RWPE1 (cell line): ENCODE measurements around the gene URM1.

Experiments used
- CTCF ChIA-PET: fragments of 350-600 bp; sonication (Branson Sonifier 250); formaldehyde crosslinking; extraction: SDS; loops from one replicate; lab custom pipeline; 2021; lab: Yijun Ruan, JAX
- POLR2A ChIA-PET: fragments of 400-600 bp; formaldehyde crosslinking; extraction: SDS; loops from one replicate; lab custom pipeline; 2020; ENCODE audit warnings: antibody characterized with exemption; ENCODE audit not compliant: low non-redundant PET; lab: Yijun Ruan, JAX
- DNase-seq: peaks from one replicate; pipeline ENCODE4 v3.0.0; 2012; ENCODE audit warnings: low spot score
- H3K27ac ChIP-seq: fragments of 450-650 bp; 2 replicates; pipeline ENCODE4 v1.5.1; 2017
- TF ChIP-seq, protein P1 (sequence below): fragments of 450-650 bp; conservative IDR thresholded peaks from 2 replicates; pipeline ENCODE4 v1.5.1; 2017; ENCODE audit warnings: low read depth, mild to moderate bottlenecking

Gene URM1

DNA sequence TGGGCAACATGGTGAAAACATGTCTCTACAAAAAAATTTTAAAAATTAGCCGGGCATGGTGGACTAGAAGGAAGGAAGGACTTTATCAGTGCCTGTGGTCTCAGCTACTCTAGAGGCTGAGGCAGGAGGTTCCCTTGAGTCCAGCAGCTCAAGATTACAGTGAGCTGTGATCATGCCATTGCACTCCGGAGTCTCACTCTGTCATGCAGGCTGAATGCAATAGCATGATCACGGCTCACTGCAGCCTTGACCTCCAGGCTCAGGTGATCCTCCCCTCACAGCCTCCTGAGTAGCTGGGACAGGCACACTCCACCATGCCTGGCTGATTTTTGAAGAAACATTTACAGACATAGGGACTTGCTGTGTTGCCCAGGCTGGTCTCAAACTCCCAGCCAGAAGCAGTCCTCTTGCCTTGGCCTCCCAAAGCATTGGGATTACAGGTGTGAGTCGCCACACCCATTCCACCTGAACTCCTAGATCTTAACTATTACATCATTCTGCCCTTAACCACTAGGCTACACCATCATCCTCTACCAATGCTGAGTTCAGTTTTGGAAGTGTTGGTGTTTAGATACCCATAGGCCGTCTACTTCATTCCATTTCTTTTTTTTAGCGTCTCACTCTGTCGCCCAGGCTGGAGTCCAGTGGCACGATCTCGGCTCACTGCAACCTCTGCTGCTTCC is 2.0 kb upstream of the URM1 start:
- TF ChIP-seq, protein P1, sequence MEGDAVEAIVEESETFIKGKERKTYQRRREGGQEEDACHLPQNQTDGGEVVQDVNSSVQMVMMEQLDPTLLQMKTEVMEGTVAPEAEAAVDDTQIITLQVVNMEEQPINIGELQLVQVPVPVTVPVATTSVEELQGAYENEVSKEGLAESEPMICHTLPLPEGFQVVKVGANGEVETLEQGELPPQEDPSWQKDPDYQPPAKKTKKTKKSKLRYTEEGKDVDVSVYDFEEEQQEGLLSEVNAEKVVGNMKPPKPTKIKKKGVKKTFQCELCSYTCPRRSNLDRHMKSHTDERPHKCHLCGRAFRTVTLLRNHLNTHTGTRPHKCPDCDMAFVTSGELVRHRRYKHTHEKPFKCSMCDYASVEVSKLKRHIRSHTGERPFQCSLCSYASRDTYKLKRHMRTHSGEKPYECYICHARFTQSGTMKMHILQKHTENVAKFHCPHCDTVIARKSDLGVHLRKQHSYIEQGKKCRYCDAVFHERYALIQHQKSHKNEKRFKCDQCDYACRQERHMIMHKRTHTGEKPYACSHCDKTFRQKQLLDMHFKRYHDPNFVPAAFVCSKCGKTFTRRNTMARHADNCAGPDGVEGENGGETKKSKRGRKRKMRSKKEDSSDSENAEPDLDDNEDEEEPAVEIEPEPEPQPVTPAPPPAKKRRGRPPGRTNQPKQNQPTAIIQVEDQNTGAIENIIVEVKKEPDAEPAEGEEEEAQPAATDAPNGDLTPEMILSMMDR = no peak
- ChIA-PET CTCF (interaction anchor here (0.5 kb wide), 1 partner anchor 9 kb away, joined by 3 read pairs; no protein-coding TSS in a partner anchor), POLR2A (no interaction called here)
- peak overlapping the region; percentile 89 for H3K27ac ChIP-seq
- DNase-seq = no peak

DNA sequence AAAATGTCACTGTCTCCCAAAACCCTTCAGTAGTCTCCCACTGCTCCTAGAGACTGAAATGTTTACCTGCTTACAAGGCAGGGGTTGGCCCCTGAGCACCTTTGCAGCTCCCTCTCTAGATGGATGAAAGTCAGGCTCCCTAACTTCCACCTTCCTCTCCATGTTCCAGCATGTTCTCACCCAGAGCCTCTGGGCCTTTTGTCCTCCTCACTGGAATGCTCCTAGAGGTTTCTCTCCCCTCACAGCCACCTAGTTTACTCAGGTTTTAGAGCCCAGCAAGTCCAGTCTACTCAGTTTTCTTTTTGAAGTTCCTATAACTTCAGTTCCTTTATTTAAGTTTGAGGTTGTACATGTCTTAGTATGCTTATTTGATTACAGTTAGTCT is 815 bp upstream of the URM1 start:
- ChIA-PET POLR2A (interaction anchor here (1.2 kb wide), 1 partner anchor 9 kb away, joined by 4 read pairs; no protein-coding TSS in a partner anchor), CTCF (interaction anchor here (0.5 to 1.6 kb wide), 4 partner anchors 8 to 501 kb away, joined by 3 to 15 read pairs (median 6); no protein-coding TSS in a partner anchor)
- peak; percentile 61 for DNase-seq
- H3K27ac ChIP-seq = peak overlapping the region; percentile 89
- TF ChIP-seq, protein P1 = no peak

DNA sequence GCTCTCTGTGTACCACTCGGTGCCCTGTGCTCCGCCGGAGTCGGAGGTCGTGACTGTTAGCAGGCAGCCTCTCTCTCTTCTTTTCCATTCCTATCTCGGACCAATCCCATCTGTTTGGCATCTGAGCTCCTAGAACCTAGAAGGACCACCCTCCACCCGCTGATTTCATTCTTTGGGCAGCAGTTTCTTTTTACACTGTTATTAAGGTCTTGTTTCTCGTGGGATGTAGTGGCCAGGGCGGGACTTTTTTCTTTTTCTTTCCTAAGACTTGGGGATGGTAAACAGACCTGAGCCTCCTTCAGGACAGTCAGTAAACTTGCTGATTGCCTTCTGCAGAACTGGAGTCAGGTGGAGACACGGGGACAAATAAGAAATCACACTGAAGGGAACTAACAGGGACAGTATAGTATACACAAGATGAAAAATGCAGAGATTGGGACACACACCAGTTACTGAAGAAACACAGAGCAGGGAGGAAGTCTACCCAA is 500 bp downstream of the URM1 start:
- no peak for DNase-seq
- H3K27ac ChIP-seq = peak overlapping the region; percentile 89
- ChIA-PET CTCF (interaction anchor here (0.5 to 1.8 kb wide), 5 partner anchors 10 to 77 kb away, joined by 3 to 15 read pairs (median 3); partner anchors contain the start of gene CERCAM), POLR2A (interaction anchor here (0.6 to 1.0 kb wide), 6 partner anchors 25 to 1114 kb away, joined by 3 to 9 read pairs (median 4); no protein-coding TSS in a partner anchor)
- TF ChIP-seq, protein P1 = no peak

GRCh38 chr9:128372188-128372641 is 1.0 kb downstream of the URM1 start:
- no peak for DNase-seq
- CTCF ChIA-PET = interaction anchor here (0.6 to 1.8 kb wide), 3 partner anchors 31 to 77 kb away, joined by 3 to 4 read pairs (median 3); partner anchors contain the start of gene CERCAM
- POLR2A ChIA-PET = interaction anchor here (0.6 to 1.0 kb wide), 2 partner anchors 8 to 264 kb away, joined by 3 to 4 read pairs; no protein-coding TSS in a partner anchor
- no peak overlapping the region for H3K27ac ChIP-seq
- TF ChIP-seq, protein P1 = no peak

GRCh38 chr9:128372784-128373183 is 1.6 kb downstream of the URM1 start:
- TF ChIP-seq, protein P1 = no peak
- no peak overlapping the region for H3K27ac ChIP-seq
- POLR2A ChIA-PET = interaction anchor here (0.6 kb wide), 1 partner anchor 9 kb away, joined by 4 read pairs; no protein-coding TSS in a partner anchor
- CTCF ChIA-PET = no interaction called here
- no peak for DNase-seq

DNA sequence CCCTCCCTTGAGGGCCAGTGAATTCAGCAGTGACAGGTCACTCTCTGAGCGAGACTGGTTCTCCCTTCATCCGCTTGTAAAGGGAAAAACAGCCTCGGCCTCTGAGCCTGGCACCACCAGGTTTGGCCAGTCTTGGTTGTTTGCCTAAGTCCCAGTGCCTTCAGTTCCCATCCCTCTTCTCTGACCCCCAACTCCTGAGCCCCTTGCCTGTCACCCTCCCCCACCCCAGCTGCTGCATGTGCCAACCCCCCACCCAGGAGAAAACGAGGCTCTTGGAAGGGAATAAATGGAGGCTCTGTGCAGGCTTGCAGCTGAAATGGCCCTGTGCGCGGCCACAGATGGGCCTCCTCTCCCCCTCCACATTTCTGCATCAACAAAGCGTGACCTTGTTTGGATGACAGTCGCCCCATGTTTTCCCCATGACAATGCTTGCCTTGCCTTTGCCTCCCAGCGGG is 3.1 kb downstream of the URM1 start:
- no peak for DNase-seq
- H3K27ac ChIP-seq = peak overlapping the region; percentile 13; the same call in 1 of the 2 replicates
- POLR2A ChIA-PET = no interaction called here
- CTCF ChIA-PET = interaction anchor here (0.6 kb wide), 1 partner anchor 212 kb away, joined by 4 read pairs; no protein-coding TSS in a partner anchor
- TF ChIP-seq, protein P1 = no peak
